ENCODE data around the gene KCNH1. TPM values are rescaled to one million over a fixed set of nuclear protein-coding genes. Genes with fewer than 3 reads are reported as not detected.

Gene KCNH1
- total and polyA plus RNA-seq, 9 of the 15 experiments (the other 6 are each of a cell fraction or from before 2014, with no cell fraction given): not detected

GRCh38 chr1:210655511-210655910, 478.4 kb downstream of the KCNH1 start:
- Histone ChIP-seq H4K20me1 (replicated peaks; ENCODE audit: control insufficient read depth, insufficient read depth, low read length) (no peaks in the 10 kb centered on the region), H3K27me3 (ENCODE audit: control insufficient read depth in 2 of 2, insufficient read depth in 2 of 2, low read length in 2 of 2) (no peaks in the 10 kb centered on the region), H3K9me1 (ENCODE audit: control insufficient read depth, insufficient read depth, low read length) (no peaks in the 10 kb centered on the region), H3K4me1 (replicated peaks in 1 of 2; ENCODE audit: control insufficient read depth in 2 of 2, insufficient read depth in 2 of 2, low read length in 2 of 2) (no peaks in the 10 kb centered on the region), H3K79me2 (ENCODE audit: control insufficient read depth, insufficient read depth, low read length) (no peaks in the 10 kb centered on the region), H3K4me3 (no peak overlapping the region), H3K36me3 (ENCODE audit: control insufficient read depth, insufficient read depth, low read length) (no peaks in the 10 kb centered on the region), H3K9ac (ENCODE audit: insufficient read depth in 1 of 2, low read depth in 2 of 2, low read length in 2 of 2) (no peak overlapping the region), H3K4me2 (ENCODE audit: insufficient read depth, low read length) (no peak overlapping the region), H3K27ac (ENCODE audit: extremely low read depth, low read depth, low read length) (no peak overlapping the region), H3K9me3 (replicated peaks; ENCODE audit: control insufficient read depth, insufficient read depth, low read depth, low read length) (peaks cover 4% of the 10 kb centered on the region), H2AFZ (ENCODE audit: low read depth, low read length) (no peak overlapping the region)
- FAIRE-seq (no peak), DNase-seq (ENCODE audit: extremely low read depth in 1 of 4, low spot score in 3 of 4) (no peak), ATAC-seq (no peak)
- ChIA-PET POLR2A (interaction anchor here (0.6 kb wide), 1 partner anchor 218 kb away, joined by 3 read pairs; no protein-coding TSS in a partner anchor), CTCF (ENCODE audit: low intra/inter-chr PET ratio) (no interaction called here)
- TF ChIP-seq ETV1 (tag; conservative IDR thresholded peaks at IDR 0.05; ENCODE audit: low read depth) (no peak), TBL1XR1 (IDR thresholded peaks at IDR 0.05; ENCODE audit: low read length in 2 of 2) (no peak), BCL6 (CRISPR knock-in tag; IDR thresholded peaks at IDR 0.05) (no peak), HDAC1 (IDR thresholded peaks at IDR 0.05) (no peak)
- WGBS (ENCODE audit: insufficient coverage, low coverage, missing lambda C conversion rate): 0% methylated on average over 7 of the region's 7 CpGs
- in situ Hi-C loops (cut with MboI): no loop called here
- intact Hi-C loops (cut with micrococcal nuclease): no loop called here
- BruUV-seq (replicated peaks): no TSS peak

GRCh38 chr1:210654176-210654981, 479.6 kb downstream of the KCNH1 start:
- Histone ChIP-seq H3K79me2 (ENCODE audit: control insufficient read depth, insufficient read depth, low read length) (no peaks in the 10 kb centered on the region), H3K9ac (ENCODE audit: insufficient read depth in 1 of 2, low read depth in 2 of 2, low read length in 2 of 2) (no peak overlapping the region), H3K27me3 (ENCODE audit: control insufficient read depth in 2 of 2, insufficient read depth in 2 of 2, low read length in 2 of 2) (no peaks in the 10 kb centered on the region; a peak in 1 of 5 replicates), H4K20me1 (replicated peaks; ENCODE audit: control insufficient read depth, insufficient read depth, low read length) (no peaks in the 10 kb centered on the region), H3K4me1 (replicated peaks in 1 of 2; ENCODE audit: control insufficient read depth in 2 of 2, insufficient read depth in 2 of 2, low read length in 2 of 2) (no peaks in the 10 kb centered on the region), H2AFZ (ENCODE audit: low read depth, low read length) (no peak overlapping the region), H3K27ac (ENCODE audit: extremely low read depth, low read depth, low read length) (no peak overlapping the region), H3K9me3 (replicated peaks; ENCODE audit: control insufficient read depth, insufficient read depth, low read depth, low read length) (peaks cover 4% of the 10 kb centered on the region), H3K4me3 (no peak overlapping the region), H3K36me3 (ENCODE audit: control insufficient read depth, insufficient read depth, low read length) (no peaks in the 10 kb centered on the region), H3K4me2 (ENCODE audit: insufficient read depth, low read length) (no peak overlapping the region), H3K9me1 (ENCODE audit: control insufficient read depth, insufficient read depth, low read length) (no peaks in the 10 kb centered on the region)
- ATAC-seq (no peak), DNase-seq (ENCODE audit: extremely low read depth in 1 of 4, low spot score in 3 of 4) (no peak), FAIRE-seq (no peak)
- POLR2A ChIA-PET: no interaction called here
- TF ChIP-seq NFIC (IDR thresholded peaks at IDR 0.05) (peak; percentile 42), ZKSCAN8 (CRISPR knock-in tag; IDR thresholded peaks at IDR 0.05) (0 out of 2 replicates have a peak, but pooled peaks have one; percentile 50), BRF1 (IDR thresholded peaks at IDR 0.05; ENCODE audit: borderline replicate concordance, extremely low read depth, insufficient read length) (no peak)
- 2% methylated on average over 7 of the region's 7 CpGs for WGBS (ENCODE audit: insufficient coverage, low coverage, missing lambda C conversion rate)
- CTCF ChIA-PET (ENCODE audit: low intra/inter-chr PET ratio): no interaction called here
- in situ Hi-C loops (cut with MboI) (no loop called here), intact Hi-C loops (cut with micrococcal nuclease) (no loop called here)
- no TSS peak for BruUV-seq (replicated peaks)
